ENCODE measurements around the gene SH3RF1.

The SH3RF1 gene

GRCh38 chr4:169133932-169134331 is 136.8 kb downstream of the SH3RF1 start:
- DNase-seq (ENCODE audit: low spot score): no peak

- DNase-seq (ENCODE audit: low spot score): no peak
Observed at GRCh38 chr4:169132561-169133305, 138.0 kb downstream of the SH3RF1 start.

GRCh38 chr4:169131556-169132208 is 139.1 kb downstream of the SH3RF1 start:
- DNase-seq (ENCODE audit: low spot score): no peak

DNA sequence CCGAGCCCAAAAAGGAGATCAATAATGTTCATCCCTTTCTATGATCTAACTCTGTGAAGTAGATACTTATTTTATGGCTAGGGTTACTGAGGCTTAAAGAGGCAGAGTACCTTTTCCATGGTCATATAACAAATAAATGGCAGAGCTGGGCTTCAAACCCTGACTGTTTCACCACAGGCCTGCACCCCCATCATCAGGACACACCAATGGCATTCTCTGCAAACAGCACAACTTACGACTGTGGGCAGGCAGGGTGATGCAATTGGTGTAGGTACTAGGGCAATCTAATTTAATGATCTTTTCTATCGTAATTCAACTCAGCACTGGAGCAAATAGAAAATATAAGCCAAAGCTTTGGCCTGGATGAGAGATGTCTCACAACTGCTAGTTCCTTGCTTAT is 141.9 kb downstream of the SH3RF1 start:
- no peak for DNase-seq (ENCODE audit: low spot score)

GRCh38 chr4:169127314-169127713 is 143.4 kb downstream of the SH3RF1 start:
- no peak for DNase-seq (ENCODE audit: low spot score)

- no peak for DNase-seq (ENCODE audit: low spot score)
Observed at GRCh38 chr4:169124661-169125060, 146.1 kb downstream of the SH3RF1 start.

DNA sequence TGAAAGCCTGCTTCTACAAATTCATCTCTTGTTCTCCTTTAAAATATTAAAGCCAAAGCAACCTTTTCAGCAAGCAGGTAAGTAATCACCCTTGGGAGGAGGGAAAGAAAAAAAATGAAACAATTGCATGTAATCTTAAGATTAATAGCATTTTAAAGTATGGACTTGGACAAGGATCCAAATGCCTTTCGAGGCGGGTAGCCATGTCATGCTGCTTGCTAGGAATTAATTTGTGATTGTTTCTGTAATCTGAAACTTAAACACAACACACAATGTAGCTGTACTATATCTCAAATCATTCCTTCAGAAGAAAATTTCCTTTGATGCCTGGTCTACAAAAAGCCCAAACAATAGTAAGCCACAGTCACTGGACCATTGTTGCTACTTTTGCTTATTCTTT is 148.3 kb downstream of the SH3RF1 start:
- DNase-seq (ENCODE audit: low spot score): no peak

GRCh38 chr4:169121861-169122382 is 148.8 kb downstream of the SH3RF1 start:
- no peak for DNase-seq (ENCODE audit: low spot score)

- DNase-seq (ENCODE audit: low spot score): no peak
Observed at GRCh38 chr4:169120624-169121023, 150.1 kb downstream of the SH3RF1 start.

DNA sequence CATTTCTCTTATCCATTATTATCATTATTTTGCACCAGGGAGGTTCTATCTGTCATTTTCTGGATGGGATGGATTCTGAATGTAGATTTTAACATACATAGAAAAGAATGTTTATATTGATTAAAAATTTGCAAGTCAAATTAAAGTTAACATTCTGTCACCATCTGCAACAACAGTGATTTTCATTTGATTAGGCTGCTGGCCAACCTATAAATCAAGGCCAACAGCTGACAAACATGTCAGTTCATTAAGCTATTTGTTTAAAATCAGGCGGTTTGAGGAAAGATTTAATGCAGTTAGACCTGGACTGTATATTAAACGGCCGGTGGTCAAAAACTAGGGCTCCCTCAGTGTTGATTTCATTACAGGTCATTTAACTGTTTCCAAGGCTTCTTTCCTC is 151.2 kb downstream of the SH3RF1 start:
- no peak for DNase-seq (ENCODE audit: low spot score)

DNA sequence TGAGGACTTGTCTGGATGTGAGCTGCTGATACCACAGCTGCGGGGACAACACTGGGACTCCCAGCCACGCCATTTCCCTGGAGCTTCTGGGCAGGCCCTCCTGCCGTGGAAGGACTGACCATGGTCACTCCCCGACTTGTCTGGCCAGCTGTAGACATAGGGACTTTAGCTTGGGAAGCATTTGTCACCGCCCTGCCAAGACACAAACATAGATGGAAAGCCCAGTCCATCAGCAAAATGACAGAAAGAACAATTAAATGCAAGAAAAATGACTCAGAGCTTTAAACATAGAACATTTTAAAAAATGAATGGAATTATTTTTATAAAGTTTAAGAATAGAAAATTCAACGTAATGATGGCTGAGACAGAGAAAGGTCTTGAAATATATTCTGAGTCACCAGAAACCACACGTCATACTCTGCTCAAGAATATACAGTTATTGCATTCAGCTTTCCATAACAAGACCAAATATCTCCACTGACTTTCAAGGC is 153.1 kb downstream of the SH3RF1 start:
- DNase-seq (ENCODE audit: low spot score): no peak

- no peak for DNase-seq (ENCODE audit: low spot score)
Observed at GRCh38 chr4:169116270-169116901, 154.4 kb downstream of the SH3RF1 start.

DNA sequence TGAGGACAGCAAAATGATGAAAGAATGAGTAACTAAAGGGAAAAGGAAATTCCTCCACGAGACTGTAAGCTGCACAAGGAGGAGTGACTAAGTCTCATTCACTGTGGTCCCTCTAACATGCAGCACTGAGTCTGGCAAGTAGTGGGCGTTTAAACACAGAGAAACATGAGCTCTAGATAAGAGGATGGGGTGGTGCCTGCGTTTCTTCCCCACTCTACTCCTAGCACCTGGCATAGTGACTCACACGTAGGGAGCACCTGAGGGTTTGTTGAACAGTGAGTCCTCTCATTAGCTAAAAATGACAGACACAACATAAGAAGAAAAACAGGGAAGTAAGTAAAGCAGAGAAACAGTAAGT is 154.9 kb downstream of the SH3RF1 start:
- peak; percentile 79 for DNase-seq (ENCODE audit: low spot score)

DNA sequence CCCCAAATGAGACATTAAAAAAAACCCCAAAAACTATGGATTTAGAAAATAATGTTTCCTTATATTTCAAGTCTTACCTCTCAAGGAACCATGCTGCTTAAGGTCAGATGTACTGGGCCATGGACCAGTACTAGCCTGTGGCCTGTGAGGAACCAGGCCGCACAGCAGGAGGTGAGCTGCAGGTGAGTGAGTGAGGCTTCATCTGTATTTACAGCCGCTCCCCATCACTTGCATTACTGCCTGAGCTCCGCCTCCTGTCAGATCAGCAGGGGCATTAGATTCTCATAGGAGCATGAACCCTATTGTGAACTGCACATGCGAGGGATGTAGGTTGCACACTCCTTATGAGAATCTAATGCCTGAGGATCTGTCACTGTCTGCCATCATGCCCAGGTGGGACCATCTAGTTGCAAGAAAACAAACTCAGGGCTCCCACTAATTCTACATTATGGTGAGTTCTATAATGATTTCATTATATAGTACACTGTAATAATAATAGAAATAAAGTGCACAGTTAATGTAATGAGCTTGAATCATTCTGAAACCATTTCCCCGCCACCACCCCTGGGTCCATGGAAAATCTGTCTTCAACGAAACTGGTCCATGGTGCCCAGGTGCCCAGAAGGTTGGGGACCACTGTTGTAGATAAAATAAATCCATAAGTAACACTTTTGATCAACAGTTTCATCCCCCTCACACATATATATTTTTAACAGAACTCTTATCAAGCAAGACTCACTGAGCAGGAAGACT is 155.4 kb downstream of the SH3RF1 start:
- DNase-seq (ENCODE audit: low spot score): no peak

DNA sequence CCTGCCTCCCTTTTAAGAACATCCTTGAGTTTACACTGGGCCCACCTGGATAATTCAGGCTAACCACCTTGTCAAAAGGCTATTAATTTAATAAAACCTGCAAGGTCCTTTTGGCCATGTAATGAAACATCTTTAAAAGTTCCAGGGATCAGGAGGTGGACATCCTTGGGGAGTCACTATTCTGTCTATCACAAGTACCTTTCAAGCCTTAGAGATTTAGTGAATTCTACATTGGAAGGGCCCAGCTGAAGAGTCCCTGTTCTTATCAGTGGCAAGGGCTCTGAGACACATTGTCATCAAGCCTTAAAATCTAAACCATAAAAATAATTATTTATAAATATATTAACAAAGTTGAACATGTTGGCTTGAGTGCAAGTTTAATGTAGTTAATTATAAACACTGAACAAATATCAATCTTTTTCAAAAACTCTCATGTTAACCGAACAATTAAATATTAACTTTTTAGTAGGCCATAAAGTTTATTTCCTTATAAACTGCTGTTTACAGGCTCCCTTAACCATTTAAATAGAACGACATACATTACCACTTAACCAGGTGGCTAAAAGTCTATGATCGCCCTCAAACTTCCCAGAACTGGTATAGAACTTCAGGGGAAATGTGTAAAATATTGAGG is 156.3 kb downstream of the SH3RF1 start:
- peak; percentile 57 for DNase-seq (ENCODE audit: low spot score)

GRCh38 chr4:169110633-169111032 is 160.1 kb downstream of the SH3RF1 start:
- DNase-seq (ENCODE audit: low spot score): no peak

DNA sequence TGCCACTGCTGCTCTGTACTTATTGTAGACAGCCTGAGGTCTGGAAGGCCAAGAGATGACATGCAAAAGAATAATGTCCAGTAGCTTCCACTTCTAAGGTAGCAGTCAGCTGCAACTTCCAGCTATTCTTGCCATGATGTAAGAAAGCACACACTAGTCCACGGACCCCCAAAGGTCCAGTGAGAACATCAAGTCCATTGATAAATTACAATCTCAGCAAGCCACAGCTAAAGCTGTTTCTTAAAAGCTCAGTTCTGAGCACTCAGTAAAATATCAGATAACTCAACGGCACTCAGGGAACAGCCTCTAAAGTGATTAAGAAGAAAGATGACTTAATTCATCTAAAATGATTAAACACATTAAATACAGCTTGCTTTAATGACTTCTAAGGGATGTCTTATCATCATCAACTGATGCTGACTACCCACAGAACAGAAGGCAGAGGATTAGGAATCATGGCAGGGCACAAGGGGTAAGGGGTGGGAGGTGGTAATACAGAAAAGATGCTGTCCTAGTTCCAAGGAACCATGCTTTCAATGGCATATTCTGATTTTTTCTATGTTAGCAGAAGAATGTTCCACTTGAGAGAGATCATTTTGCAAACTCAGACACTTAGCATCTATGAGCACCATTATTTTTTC is 161.6 kb downstream of the SH3RF1 start:
- DNase-seq (ENCODE audit: low spot score): no peak

- DNase-seq (ENCODE audit: low spot score): no peak
Observed at GRCh38 chr4:169108303-169108702, 162.5 kb downstream of the SH3RF1 start.

GRCh38 chr4:169107528-169107927 is 163.2 kb downstream of the SH3RF1 start:
- DNase-seq (ENCODE audit: low spot score): no peak

GRCh38 chr4:169106696-169107229 is 164.0 kb downstream of the SH3RF1 start:
- DNase-seq (ENCODE audit: low spot score): no peak

GRCh38 chr4:169105620-169106019 is 165.1 kb downstream of the SH3RF1 start:
- no peak for DNase-seq (ENCODE audit: low spot score)

Data from LoVo (cell line).